ENCODE measurements around the gene MOGAT3.
A peak's percentile ranks its signal among the peaks of the same experiment; 100 is the strongest.

Gene MOGAT3

DNA sequence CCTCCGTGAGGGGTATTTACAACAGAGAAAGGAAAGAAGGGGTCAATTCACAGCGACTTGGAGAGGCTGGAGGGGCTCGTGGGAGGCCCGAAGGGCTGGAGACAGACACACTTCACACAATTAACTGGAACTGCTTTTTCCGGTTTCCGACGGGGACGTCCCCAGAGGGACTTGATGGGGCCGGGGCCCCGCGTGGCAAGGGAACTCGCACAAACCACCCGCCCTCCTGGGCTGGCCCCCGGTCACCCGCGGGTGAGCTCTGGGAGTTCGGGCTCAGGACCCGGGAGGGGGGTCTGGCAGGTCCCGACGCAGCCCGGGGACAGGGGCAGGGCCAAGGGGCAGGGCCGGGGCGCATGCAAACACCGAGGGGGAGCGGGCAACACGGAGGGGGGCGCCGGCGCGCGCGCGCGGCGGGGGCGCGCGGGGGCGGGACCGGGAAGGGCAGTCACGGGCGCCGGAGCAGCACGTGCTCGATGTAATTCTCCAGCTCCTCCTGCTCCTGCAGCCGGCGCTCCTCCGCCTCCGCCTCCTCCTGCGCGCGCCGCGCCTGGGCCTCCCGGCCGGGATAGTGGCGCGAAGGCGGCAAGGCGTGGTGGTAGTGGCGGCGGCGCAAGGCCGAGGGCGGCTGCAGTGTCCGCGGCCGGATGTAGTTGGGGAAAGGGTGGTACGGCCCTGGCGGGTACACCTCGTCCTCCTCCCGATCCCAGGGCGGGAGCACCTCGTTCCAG lies 38.1 kb downstream of the MOGAT3 start:
- peak overlapping the region; percentile 57 for H3K4me3 ChIP-seq (ENCODE audit: low read depth, low read length)
- no peaks in the 10 kb centered on the region for H3K9me3 ChIP-seq
- H3K27me3 ChIP-seq = no peaks in the 10 kb centered on the region
- H3K4me1 ChIP-seq = peaks cover 11% of the 10 kb centered on the region; the same call in 1 of the 2 replicates
- TF ChIP-seq, protein P1, sequence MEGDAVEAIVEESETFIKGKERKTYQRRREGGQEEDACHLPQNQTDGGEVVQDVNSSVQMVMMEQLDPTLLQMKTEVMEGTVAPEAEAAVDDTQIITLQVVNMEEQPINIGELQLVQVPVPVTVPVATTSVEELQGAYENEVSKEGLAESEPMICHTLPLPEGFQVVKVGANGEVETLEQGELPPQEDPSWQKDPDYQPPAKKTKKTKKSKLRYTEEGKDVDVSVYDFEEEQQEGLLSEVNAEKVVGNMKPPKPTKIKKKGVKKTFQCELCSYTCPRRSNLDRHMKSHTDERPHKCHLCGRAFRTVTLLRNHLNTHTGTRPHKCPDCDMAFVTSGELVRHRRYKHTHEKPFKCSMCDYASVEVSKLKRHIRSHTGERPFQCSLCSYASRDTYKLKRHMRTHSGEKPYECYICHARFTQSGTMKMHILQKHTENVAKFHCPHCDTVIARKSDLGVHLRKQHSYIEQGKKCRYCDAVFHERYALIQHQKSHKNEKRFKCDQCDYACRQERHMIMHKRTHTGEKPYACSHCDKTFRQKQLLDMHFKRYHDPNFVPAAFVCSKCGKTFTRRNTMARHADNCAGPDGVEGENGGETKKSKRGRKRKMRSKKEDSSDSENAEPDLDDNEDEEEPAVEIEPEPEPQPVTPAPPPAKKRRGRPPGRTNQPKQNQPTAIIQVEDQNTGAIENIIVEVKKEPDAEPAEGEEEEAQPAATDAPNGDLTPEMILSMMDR (IDR thresholded peaks at IDR 0.05; ENCODE audit: low read depth, low read length) = no peak
- peaks cover 15% of the 10 kb centered on the region for H3K36me3 ChIP-seq
- peak; percentile 90 for DNase-seq

DNA sequence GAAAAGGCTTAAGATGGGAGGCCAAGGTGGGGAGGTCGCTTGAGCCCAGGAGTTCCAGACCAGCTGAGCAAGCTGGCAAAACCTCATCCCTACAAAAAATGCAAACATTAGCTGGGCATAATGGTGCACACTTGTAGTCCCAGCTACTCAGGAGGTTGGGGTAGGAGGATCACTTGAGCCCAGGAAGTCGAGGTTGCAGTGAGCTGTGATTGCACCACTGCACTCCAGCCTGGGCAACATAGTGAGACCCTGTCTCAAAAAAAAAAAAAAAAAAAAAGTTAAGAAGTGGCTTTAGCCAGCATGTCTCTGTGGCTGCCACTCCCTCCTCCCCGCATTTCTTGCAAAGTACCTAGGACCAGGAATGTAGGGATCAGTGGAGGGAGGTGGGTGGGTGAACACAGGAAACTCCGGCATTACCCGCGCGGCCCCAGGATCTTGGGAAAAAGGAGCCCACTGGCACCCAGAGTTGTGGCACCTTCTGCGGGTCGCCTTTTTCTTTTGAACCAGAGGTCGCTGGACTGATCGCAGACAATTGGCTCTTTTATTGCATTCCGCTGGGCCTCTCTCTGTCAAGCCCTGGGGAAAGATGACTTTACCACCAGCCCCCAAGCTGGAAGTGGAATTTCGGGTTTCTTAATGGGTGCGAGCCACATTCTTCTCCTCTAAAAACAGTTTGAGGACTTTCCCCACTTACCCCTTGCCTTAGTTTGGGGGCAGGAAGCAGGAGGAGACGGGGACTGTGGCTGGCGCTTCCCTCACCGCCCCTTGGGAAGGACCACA lies 39.0 kb downstream of the MOGAT3 start:
- Histone ChIP-seq H3K27me3 (no peaks in the 10 kb centered on the region), H3K4me3 (ENCODE audit: low read depth, low read length) (peak overlapping the region; percentile 57), H3K4me1 (peaks cover 4% of the 10 kb centered on the region; the same call in 1 of the 2 replicates), H3K36me3 (peaks cover 17% of the 10 kb centered on the region), H3K9me3 (no peaks in the 10 kb centered on the region)
- TF ChIP-seq, protein P1 (IDR thresholded peaks at IDR 0.05; ENCODE audit: low read depth, low read length) = no peak
- no peak for DNase-seq

DNA sequence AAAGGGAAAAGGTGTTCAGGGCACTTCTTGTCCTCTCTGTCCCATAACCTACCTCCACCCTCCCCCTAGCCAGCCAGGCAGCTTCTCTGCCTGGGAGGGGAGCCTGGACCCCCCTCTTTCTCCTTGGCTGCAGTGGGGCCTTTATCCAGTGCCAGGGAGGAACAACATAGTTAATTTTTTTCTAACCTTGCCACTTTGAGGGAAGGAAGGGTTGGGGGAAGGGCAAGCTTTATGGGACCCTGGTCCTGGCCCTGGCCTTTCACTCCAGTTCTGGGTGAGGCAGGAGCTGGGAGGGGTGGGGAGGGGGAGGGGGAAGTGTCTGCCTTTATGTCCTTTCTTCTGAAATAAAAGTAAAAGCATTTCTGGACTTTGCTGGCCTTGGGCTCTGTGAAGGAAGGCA lies 39.9 kb downstream of the MOGAT3 start:
- peaks cover 17% of the 10 kb centered on the region for H3K36me3 ChIP-seq
- no peak overlapping the region for H3K4me3 ChIP-seq (ENCODE audit: low read depth, low read length)
- TF ChIP-seq, protein P1 (IDR thresholded peaks at IDR 0.05; ENCODE audit: low read depth, low read length) = no peak
- DNase-seq = no peak
- H3K9me3 ChIP-seq = no peaks in the 10 kb centered on the region
- no peaks in the 10 kb centered on the region for H3K27me3 ChIP-seq
- H3K4me1 ChIP-seq = peaks cover 4% of the 10 kb centered on the region; the same call in 1 of the 2 replicates

DNA sequence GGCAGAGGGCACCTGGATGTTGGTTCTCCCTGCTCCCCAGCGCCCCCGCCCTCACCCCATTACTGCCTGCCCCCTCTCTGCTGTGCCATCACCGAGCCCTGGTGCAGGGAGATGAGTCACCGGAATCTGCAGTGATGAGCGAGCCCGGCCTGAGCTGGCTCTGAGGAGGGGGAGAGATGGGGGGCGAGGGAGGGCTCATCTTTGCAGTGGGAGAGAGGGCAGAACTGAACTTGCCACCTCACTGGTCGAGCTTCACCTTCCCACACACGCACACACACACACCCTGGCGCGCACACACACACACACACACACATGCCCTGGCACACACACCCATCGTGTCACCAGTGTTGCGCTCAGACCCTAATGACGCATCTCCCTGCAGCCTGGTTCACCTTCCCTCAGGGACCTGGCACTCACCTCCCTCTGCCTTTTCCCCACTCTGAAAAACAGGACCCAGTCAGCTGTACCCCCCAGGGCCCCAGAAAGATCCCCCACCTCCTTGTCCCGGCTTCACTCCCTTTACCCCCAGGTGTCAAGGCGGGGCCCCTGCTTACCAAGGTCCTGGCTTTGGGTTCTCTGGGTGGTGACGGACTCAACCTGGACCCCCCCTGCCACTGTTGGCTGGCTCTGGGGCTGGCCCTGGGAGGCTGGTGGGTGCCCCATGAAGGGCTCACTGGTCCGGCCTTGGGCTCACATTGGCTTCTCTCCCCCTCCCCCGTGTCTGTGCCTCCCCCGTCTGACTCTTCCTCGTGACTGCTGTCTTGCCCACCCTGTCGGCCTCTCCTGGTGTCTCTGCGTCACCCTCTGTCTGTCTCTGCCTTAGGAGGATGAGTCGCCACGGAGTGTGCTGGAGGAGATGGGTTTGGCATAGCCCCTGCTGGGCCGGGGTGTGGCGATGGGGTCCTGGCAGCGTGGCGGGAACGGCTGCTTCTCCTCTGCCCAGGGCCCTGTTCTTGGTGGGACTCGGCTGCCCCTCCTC lies 40.9 kb downstream of the MOGAT3 start:
- TF ChIP-seq, protein P1 (IDR thresholded peaks at IDR 0.05; ENCODE audit: low read depth, low read length) = no peak
- Histone ChIP-seq H3K4me1 (peaks cover 4% of the 10 kb centered on the region; the same call in 1 of the 2 replicates), H3K9me3 (no peaks in the 10 kb centered on the region), H3K4me3 (ENCODE audit: low read depth, low read length) (no peak overlapping the region), H3K36me3 (peaks cover 17% of the 10 kb centered on the region), H3K27me3 (no peaks in the 10 kb centered on the region)
- DNase-seq = peak; percentile 60

DNA sequence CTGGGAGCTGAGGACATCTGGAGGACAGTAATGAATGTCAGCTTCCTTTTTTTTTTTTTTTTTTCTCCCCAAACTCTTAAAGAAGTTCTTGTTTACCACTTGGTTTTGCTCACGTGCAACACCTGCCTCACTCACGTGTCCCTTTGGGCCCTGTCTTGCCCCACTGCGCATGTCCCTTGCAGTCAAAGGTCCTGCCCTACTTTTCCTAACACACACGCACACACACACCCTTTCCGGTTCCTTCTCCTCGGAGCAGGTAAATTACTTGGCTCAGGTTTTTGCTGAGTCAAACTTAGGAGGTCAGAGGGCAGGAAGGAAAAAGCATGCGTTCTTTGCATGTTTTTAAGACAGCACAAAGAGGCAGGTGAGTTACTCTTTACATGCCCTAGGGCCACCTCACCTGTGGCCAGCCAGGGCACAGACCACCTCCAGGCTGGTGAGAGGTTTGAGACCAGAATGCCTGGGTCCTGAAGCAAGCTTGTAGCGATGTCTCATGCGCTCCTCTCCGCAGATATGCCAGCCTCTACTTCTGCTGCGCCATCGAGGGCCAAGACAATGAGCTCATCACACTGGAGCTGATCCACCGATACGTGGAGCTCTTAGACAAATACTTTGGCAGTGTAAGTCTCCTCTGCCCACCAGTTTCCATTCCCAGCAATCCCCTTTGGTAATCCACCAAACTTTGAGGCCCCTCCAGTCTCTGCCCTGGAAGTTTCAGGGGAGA lies 43.8 kb downstream of the MOGAT3 start:
- no peaks in the 10 kb centered on the region for H3K27me3 ChIP-seq
- TF ChIP-seq, protein P1 (IDR thresholded peaks at IDR 0.05; ENCODE audit: low read depth, low read length) = no peak
- H3K9me3 ChIP-seq = no peaks in the 10 kb centered on the region
- no peak overlapping the region for H3K4me3 ChIP-seq (ENCODE audit: low read depth, low read length)
- H3K36me3 ChIP-seq = peaks cover 9% of the 10 kb centered on the region
- DNase-seq = no peak
- H3K4me1 ChIP-seq = peaks cover 4% of the 10 kb centered on the region; the same call in 1 of the 2 replicates

All from BE2C (cell line).